GM15510 (cell line): ENCODE results near the gene GOLM1.

ENCODE experiments used
- POLR2A ChIP-seq: IDR thresholded peaks from 3 replicates; pipeline ENCODE4 v1.6.1; 2011; ENCODE audit warnings: borderline replicate concordance; ENCODE audit not compliant: insufficient read length; ENCODE audit errors: extremely low read depth

GOLM1 gene

DNA sequence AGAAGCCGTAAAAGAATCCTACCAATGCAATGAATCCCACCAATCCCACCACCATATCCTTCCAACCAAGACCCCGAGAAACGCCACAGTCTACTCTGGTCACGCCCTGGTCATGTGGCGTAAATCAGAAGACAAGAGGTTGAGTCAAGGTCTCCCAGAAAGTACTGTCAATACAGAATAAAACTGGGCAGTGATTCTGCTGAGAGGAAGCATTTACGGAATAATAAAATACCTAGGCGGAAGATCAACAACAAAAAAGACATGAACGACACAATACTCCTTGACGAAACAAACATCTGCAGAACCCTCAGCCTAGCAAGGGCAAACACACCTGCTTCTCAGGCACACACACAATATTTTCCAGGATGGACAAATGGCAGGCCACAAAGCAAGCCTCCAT lies 62.8 kb downstream of the GOLM1 start:
- no peak for TF ChIP-seq POLR2A

DNA sequence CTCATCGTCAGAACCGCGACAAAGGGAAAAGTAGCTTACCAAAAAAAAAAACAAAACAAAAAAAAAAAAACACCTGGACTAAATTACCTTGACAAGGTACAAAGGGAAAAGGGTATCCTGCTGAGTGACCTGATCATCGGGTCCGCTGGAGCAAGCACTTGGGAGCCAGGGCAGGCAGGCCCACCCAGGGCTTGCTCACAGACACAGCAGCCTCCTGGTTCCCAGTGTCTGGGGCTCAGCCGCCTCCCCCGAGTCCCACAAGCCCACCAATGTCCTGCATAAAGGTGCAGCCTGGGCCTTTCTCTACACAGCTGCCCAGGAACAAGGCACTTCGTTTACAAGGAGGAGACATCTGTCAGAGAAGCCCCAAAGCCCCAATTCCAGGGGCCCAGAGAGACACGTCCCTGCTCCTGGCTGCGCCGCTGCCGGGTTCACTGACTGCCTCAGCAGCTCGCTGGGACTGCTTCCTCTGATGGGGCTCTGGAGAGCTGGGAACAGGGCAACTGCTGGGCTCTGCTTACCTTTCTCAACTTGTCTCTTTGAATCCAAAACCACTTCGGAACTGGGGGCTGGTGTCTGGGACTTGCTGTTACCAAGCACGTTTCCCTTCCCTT lies 63.4 kb downstream of the GOLM1 start:
- no peak for TF ChIP-seq POLR2A

GRCh38 chr9:86034863-86035734 lies 64.3 kb downstream of the GOLM1 start:
- no peak for TF ChIP-seq POLR2A

- no peak for TF ChIP-seq POLR2A
Observed at GRCh38 chr9:86027767-86028166, 71.6 kb downstream of the GOLM1 start.

GRCh38 chr9:86022687-86023266 lies 76.6 kb downstream of the GOLM1 start:
- TF ChIP-seq POLR2A, result no peak

DNA sequence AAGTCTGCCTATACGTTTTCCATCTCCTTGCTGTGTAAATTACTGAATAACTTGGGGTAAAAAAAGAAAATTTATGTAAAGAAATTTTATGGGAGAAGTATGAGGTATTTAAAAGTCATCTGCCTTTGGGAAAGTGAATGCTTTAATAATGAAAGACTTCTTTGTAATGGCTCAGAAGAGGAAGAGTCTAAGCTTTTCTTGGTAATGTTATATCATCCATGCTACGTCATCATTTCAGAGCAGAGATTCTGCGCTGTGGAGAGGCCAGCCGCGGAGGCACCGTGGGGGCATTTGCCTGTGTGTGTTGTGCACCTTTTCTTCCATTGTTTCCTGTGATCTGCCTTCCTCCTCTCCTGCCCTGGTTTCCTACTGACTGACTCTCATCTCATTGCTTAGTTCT lies 78.2 kb downstream of the GOLM1 start:
- no peak for TF ChIP-seq POLR2A

GRCh38 chr9:86020731-86021130 lies 78.6 kb downstream of the GOLM1 start:
- TF ChIP-seq POLR2A, result no peak

DNA sequence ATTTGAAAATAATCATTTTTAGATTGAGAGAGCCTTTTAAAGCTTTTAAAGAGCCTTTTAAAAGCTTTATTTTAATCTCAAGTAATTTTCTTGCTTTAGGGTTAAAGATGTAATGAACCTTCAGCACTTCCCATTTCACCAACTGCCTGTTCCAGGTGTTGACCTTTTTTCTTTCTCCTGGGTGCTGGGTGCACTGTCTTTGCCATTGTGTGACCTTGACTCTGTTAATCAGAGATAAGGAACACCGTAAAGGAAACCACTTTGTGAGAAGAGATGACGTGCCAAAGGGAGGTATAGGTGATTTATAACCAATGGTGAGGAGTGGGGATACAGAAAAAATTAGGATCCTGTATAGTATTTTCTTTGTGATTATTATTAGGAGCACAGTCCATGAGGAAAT lies 90.2 kb downstream of the GOLM1 start:
- TF ChIP-seq POLR2A, result no peak

DNA sequence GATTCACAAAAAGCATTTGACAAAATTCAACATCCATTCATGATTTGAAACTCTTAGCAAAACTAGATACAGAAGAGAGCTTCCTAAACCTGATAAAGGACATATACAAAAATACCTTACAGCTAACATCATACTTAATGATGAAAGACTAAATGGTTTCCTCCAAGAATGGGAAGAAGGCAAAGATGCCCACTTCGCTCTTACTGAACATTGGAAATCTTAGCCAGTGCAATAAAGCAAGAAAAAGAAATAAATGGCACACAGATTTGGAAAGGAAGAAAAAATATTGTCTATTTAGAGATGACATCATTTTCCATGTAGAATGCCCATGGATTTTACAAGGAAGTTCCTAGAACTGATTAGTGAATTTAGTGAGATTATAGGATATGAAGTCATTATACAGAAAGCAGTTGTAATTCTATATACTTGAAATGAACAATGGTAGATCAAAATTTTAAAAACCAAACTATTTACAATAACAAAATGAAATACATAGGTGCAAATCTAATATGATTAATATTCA lies 94.0 kb downstream of the GOLM1 start:
- no peak for TF ChIP-seq POLR2A

DNA sequence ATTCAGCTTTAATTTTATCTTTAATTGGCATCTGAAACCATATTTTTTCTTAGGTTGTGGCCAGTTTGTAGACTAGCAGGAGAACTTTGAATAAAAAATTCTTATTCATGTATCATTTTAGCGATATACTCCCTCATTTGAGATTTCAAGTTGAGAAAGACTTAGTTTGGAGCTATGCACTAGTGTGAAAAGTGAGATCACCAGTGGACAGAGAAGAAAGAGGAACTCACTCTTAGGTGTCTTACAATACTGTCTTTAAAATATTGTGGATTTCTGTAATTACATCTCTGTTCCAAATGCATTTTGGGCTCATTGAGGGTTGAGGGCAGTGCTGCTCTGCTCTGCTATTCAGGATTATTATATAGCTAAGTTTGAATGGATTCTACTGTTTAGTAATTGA lies 103.8 kb downstream of the GOLM1 start:
- no peak for TF ChIP-seq POLR2A

- TF ChIP-seq POLR2A, result no peak
Observed at GRCh38 chr9:85995097-85995496, 104.3 kb downstream of the GOLM1 start.

- TF ChIP-seq POLR2A, result no peak
Observed at GRCh38 chr9:85994191-85994590, 105.2 kb downstream of the GOLM1 start.

DNA sequence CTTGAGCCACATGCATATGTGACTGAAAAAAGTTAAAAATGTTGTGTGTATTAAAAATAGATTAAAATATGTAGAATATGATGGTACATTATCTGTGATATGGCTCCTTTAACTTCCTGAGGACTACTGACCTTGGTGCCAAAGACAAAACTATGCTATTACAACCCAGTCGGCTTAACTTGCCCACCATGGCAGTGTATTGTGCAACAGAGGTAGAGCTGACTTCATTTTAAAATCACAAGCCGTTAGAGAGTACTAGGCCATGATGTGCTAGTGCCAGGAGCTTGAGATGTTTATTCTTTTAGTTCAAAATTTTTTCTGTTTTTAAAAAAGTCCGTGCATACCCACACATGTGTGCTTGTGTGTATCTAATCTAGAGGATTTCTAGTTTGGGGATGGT lies 112.1 kb downstream of the GOLM1 start:
- TF ChIP-seq POLR2A, result no peak

GRCh38 chr9:85984457-85984856 lies 114.9 kb downstream of the GOLM1 start:
- no peak for TF ChIP-seq POLR2A

- TF ChIP-seq POLR2A, result no peak
Observed at GRCh38 chr9:85981369-85981768, 118.0 kb downstream of the GOLM1 start.
